Hepatocyte (in vitro differentiated cells): ENCODE results near the gene ADGRV1.

Source experiments
- CTCF ChIP-seq: fragments of 200-600 bp; sonication (generic); IDR thresholded peaks from 2 replicates; pipeline ENCODE4 v1.5.1; 2016; ENCODE audit warnings: antibody characterized with exemption, mild to moderate bottlenecking; ENCODE audit not compliant: poor library complexity
- EZH2 ChIP-seq: fragments of 200-600 bp; sonication (generic); IDR thresholded peaks from 2 replicates; pipeline ENCODE4 v1.6.1; 2016; ENCODE audit warnings: antibody characterized with exemption, mild to moderate bottlenecking, borderline replicate concordance

- no peak for TF ChIP-seq CTCF
- no peak for TF ChIP-seq EZH2
These were observed 491.2 kb downstream of the ADGRV1 start for GRCh38 chr5:91049800-91050199.
